GM19193 (cell line): ENCODE data around the gene RPAP3.

Experiments used
- POLR2A ChIP-seq: IDR thresholded peaks from 4 replicates; pipeline ENCODE4 v1.6.1; 2011; ENCODE audit not compliant: insufficient read depth, insufficient read length; ENCODE audit errors: extremely low read depth

RPAP3 gene

GRCh38 chr12:47715393-47715876, 9.6 kb upstream of the RPAP3 start:
- no peak for TF ChIP-seq POLR2A

- TF ChIP-seq POLR2A: no peak
Observed at GRCh38 chr12:47714826-47715386, 9.1 kb upstream of the RPAP3 start.

- TF ChIP-seq POLR2A: no peak
Observed at GRCh38 chr12:47712171-47712570, 6.3 kb upstream of the RPAP3 start.

- TF ChIP-seq POLR2A: no peak
Observed at GRCh38 chr12:47711448-47711847, 5.6 kb upstream of the RPAP3 start.

GRCh38 chr12:47710278-47710677, 4.4 kb upstream of the RPAP3 start:
- no peak for TF ChIP-seq POLR2A

GRCh38 chr12:47709671-47710070, 3.8 kb upstream of the RPAP3 start:
- TF ChIP-seq POLR2A: no peak

- no peak for TF ChIP-seq POLR2A
Observed at GRCh38 chr12:47709237-47709636, 3.4 kb upstream of the RPAP3 start.

- TF ChIP-seq POLR2A: no peak
Observed at GRCh38 chr12:47707905-47708543, 2.2 kb upstream of the RPAP3 start.

GRCh38 chr12:47707355-47707754, 1.5 kb upstream of the RPAP3 start:
- TF ChIP-seq POLR2A: no peak

- TF ChIP-seq POLR2A: no peak
Observed at GRCh38 chr12:47705229-47705565, 633 bp downstream of the RPAP3 start.

- no peak for TF ChIP-seq POLR2A
Observed at GRCh38 chr12:47704719-47705118, 1.1 kb downstream of the RPAP3 start.

GRCh38 chr12:47700263-47700662, 5.6 kb downstream of the RPAP3 start:
- no peak for TF ChIP-seq POLR2A

- no peak for TF ChIP-seq POLR2A
Observed at GRCh38 chr12:47698631-47699030, 7.2 kb downstream of the RPAP3 start.

- TF ChIP-seq POLR2A: no peak
Observed at GRCh38 chr12:47698055-47698454, 7.8 kb downstream of the RPAP3 start.

GRCh38 chr12:47689215-47689614, 16.6 kb downstream of the RPAP3 start:
- no peak for TF ChIP-seq POLR2A

- no peak for TF ChIP-seq POLR2A
Observed at GRCh38 chr12:47687636-47688035, 18.2 kb downstream of the RPAP3 start.
